ENCODE results near the gene DDB1.

- TF ChIP-seq EZH2 (IDR thresholded peaks at IDR 0.05; ENCODE audit: borderline replicate concordance, low read length) (no peak), CTCF (conservative IDR thresholded peaks at IDR 0.05 in 1 of 2, IDR thresholded peaks at IDR 0.05 in 1 of 2; ENCODE audit: extremely low read depth in 1 of 2, insufficient read depth in 1 of 2, low read depth in 1 of 2, low read length in 2 of 2) (no peak)
Observed at GRCh38 chr11:61375761-61376108, 42.8 kb upstream of the DDB1 start.
